GM18517 (cell line): ENCODE results near the gene PDZD8.

Experiments
- ATAC-seq: cut with Tn5 transposase; IDR thresholded peaks from one replicate; pipeline ENCODE4 v1.9.1; 2021; ENCODE audit warnings: mild to moderate bottlenecking, moderate library complexity; ENCODE audit not compliant: unreplicated experiment

The PDZD8 gene

GRCh38 chr10:117352724-117353123 lies 22.5 kb downstream of the PDZD8 start:
- no peak for ATAC-seq

GRCh38 chr10:117351996-117352395 lies 23.2 kb downstream of the PDZD8 start:
- ATAC-seq, result no peak

GRCh38 chr10:117351558-117351957 lies 23.7 kb downstream of the PDZD8 start:
- no peak for ATAC-seq

GRCh38 chr10:117350909-117351308 lies 24.3 kb downstream of the PDZD8 start:
- ATAC-seq, result peak; percentile 84

GRCh38 chr10:117348236-117348635 lies 27.0 kb downstream of the PDZD8 start:
- ATAC-seq, result no peak

GRCh38 chr10:117346574-117346973 lies 28.7 kb downstream of the PDZD8 start:
- ATAC-seq, result no peak

GRCh38 chr10:117345143-117345542 lies 30.1 kb downstream of the PDZD8 start:
- no peak for ATAC-seq

GRCh38 chr10:117342641-117343040 lies 32.6 kb downstream of the PDZD8 start:
- ATAC-seq, result no peak

GRCh38 chr10:117341061-117341460 lies 34.2 kb downstream of the PDZD8 start:
- no peak for ATAC-seq

GRCh38 chr10:117339979-117340378 lies 35.3 kb downstream of the PDZD8 start:
- no peak for ATAC-seq

GRCh38 chr10:117339578-117339977 lies 35.7 kb downstream of the PDZD8 start:
- no peak for ATAC-seq

GRCh38 chr10:117334926-117335325 lies 40.3 kb downstream of the PDZD8 start:
- no peak for ATAC-seq

GRCh38 chr10:117334066-117334465 lies 41.2 kb downstream of the PDZD8 start:
- ATAC-seq, result no peak

- ATAC-seq, result no peak
Measured at GRCh38 chr10:117327262-117327661, 48.0 kb downstream of the PDZD8 start.

GRCh38 chr10:117324367-117324766 lies 50.9 kb downstream of the PDZD8 start:
- ATAC-seq, result no peak

- no peak for ATAC-seq
Measured at GRCh38 chr10:117322260-117322659, 53.0 kb downstream of the PDZD8 start.

GRCh38 chr10:117320050-117320665 lies 55.1 kb downstream of the PDZD8 start:
- no peak for ATAC-seq

GRCh38 chr10:117318909-117319308 lies 56.3 kb downstream of the PDZD8 start:
- no peak for ATAC-seq

- ATAC-seq, result no peak
Measured at GRCh38 chr10:117316701-117317100, 58.5 kb downstream of the PDZD8 start.

GRCh38 chr10:117313641-117314040 lies 61.6 kb downstream of the PDZD8 start:
- ATAC-seq, result no peak

GRCh38 chr10:117312430-117312829 lies 62.8 kb downstream of the PDZD8 start:
- ATAC-seq, result no peak

GRCh38 chr10:117311261-117311660 lies 64.0 kb downstream of the PDZD8 start:
- no peak for ATAC-seq

GRCh38 chr10:117306674-117307073 lies 68.6 kb downstream of the PDZD8 start:
- ATAC-seq, result no peak
